IMR-90 (cell line): Measurements from ENCODE around the gene GLI1. TPM values are rescaled to one million over a fixed set of nuclear protein-coding genes. Genes with fewer than 3 reads are reported as not detected.

Experiments used
- ATAC-seq: fragments of 200-7000 bp; cut with Tn5 transposase; 2 replicates; pipeline ENCODE4 v1.9.1; 2020; ENCODE audit warnings: low read depth, mild to moderate bottlenecking, moderate library complexity
- BruUV-seq: library from RNA; stranded (reverse); fragments of 400-500 nt; replicated peaks from 2 replicates; lab custom pipeline; 2021; lab: Mats Ljungman, UMichigan
- CTCF ChIA-PET: fragments of 300-600 bp; formaldehyde crosslinking; extraction: SDS; loops from one replicate; lab custom pipeline; 2021; ENCODE audit warnings: antibody characterized with exemption; lab: Yijun Ruan, JAX
- POLR2A ChIA-PET: fragments of 300-600 bp; sonication (Branson Sonifier 250); formaldehyde crosslinking; loops from one replicate; lab custom pipeline; 2022; ENCODE audit warnings: antibody characterized with exemption; ENCODE audit not compliant: unreplicated experiment; lab: Charles Lee
- DNase-seq: peaks from one replicate; pipeline ENCODE4 v3.0.0; 2013
- H2AFZ ChIP-seq: replicated peaks from 2 replicates; pipeline ENCODE3; 2013; ENCODE audit warnings: low read length, mild to moderate bottlenecking; ENCODE audit not compliant: poor library complexity
- H2AK5ac ChIP-seq: 2 replicates; pipeline ENCODE4 v1.6.1; 2013; ENCODE audit warnings: low read depth, low read length, inconsistent platforms
- H2AK9ac ChIP-seq: replicated peaks from 2 replicates; pipeline ENCODE3; 2013; ENCODE audit warnings: mild to moderate bottlenecking, low read depth, low read length, moderate library complexity; ENCODE audit not compliant: poor library complexity
- H2BK120ac ChIP-seq: 2 replicates; pipeline ENCODE4 v1.6.1; 2013; ENCODE audit warnings: low read depth, low read length, inconsistent platforms
- H2BK15ac ChIP-seq: 3 replicates; pipeline ENCODE4 v1.6.1; 2013; ENCODE audit warnings: low read depth, low read length, inconsistent platforms
- H2BK20ac ChIP-seq: 2 replicates; pipeline ENCODE4 v1.6.1; 2013; ENCODE audit warnings: low read depth, mild to moderate bottlenecking, inconsistent platforms, low read length, moderate library complexity
- H2BK5ac ChIP-seq: 2 replicates; pipeline ENCODE4 v1.6.1; 2013; ENCODE audit warnings: mild to moderate bottlenecking, low read depth, low read length, inconsistent platforms; ENCODE audit not compliant: poor library complexity, severe bottlenecking
- H3K14ac ChIP-seq: replicated peaks from 2 replicates; pipeline ENCODE4 v1.6.1; 2013; ENCODE audit warnings: low read depth, low read length, inconsistent platforms
- H3K18ac ChIP-seq: 2 replicates; pipeline ENCODE4 v1.6.1; 2013; ENCODE audit warnings: low read depth, low read length, control low read depth
- H3K23ac ChIP-seq: 2 replicates; pipeline ENCODE4 v1.6.1; 2013; ENCODE audit warnings: low read depth, low read length, inconsistent platforms
- H3K27ac ChIP-seq: 2 replicates; pipeline ENCODE4 v1.5.1; 2013; ENCODE audit warnings: mild to moderate bottlenecking, control low read depth, low read length; ENCODE audit not compliant: insufficient read depth
- H3K27me3 ChIP-seq: 2 replicates; pipeline ENCODE4 v1.6.1; 2013; ENCODE audit warnings: low read length; ENCODE audit not compliant: control insufficient read depth, insufficient read depth
- H3K36me3 ChIP-seq: 2 replicates; pipeline ENCODE4 v1.6.1; 2013; ENCODE audit warnings: low read length, mixed read lengths; ENCODE audit not compliant: control insufficient read depth, insufficient read depth
- H3K4ac ChIP-seq: 2 replicates; pipeline ENCODE4 v1.6.1; 2013; ENCODE audit warnings: low read depth, low read length, inconsistent platforms
- H3K4me1 ChIP-seq: 2 replicates; pipeline ENCODE4 v1.6.1; 2013; ENCODE audit warnings: low read length, mixed read lengths; ENCODE audit not compliant: control insufficient read depth, insufficient read depth
- H3K4me2 ChIP-seq: 2 replicates; pipeline ENCODE4 v1.6.1; 2013; ENCODE audit warnings: low read depth, mild to moderate bottlenecking, control low read depth, low read length, moderate library complexity
- H3K4me3 ChIP-seq: 2 replicates; pipeline ENCODE4 v1.5.1; 2013; ENCODE audit warnings: low read depth, mild to moderate bottlenecking, control low read depth, low read length, moderate library complexity; ENCODE audit not compliant: insufficient read depth
- H3K56ac ChIP-seq: 2 replicates; pipeline ENCODE4 v1.6.1; 2013; ENCODE audit warnings: low read length, inconsistent platforms; ENCODE audit not compliant: insufficient read depth; ENCODE audit errors: extremely low read depth
- H3K79me1 ChIP-seq, 2 experiments: 2 replicates each; pipeline ENCODE4 v1.6.1; 2013; ENCODE audit warnings: low read length in 2 of 2, inconsistent platforms in 1 of 2, low read depth in 1 of 2
- H3K9ac ChIP-seq: 2 replicates; pipeline ENCODE4 v1.6.1; 2013; ENCODE audit warnings: low read depth, low read length, control low read depth
- H3K9me1 ChIP-seq: 2 replicates; pipeline ENCODE4 v1.6.1; 2013; ENCODE audit warnings: low read length, inconsistent platforms; ENCODE audit not compliant: insufficient read depth
- H3K9me3 ChIP-seq: 2 replicates; pipeline ENCODE4 v1.6.1; 2013; ENCODE audit warnings: low read length; ENCODE audit not compliant: control insufficient read depth, insufficient read depth
- H4K20me1 ChIP-seq: 2 replicates; pipeline ENCODE4 v1.6.1; 2013; ENCODE audit warnings: low read length, inconsistent platforms; ENCODE audit not compliant: insufficient read depth
- H4K5ac ChIP-seq: 2 replicates; pipeline ENCODE4 v1.6.1; 2013; ENCODE audit warnings: mild to moderate bottlenecking, low read depth, low read length, control low read depth
- H4K8ac ChIP-seq, 2 experiments: 2 replicates each; pipeline ENCODE4 v1.6.1; 2013; ENCODE audit warnings: low read depth in 2 of 2, low read length in 2 of 2, control low read depth in 1 of 2, inconsistent platforms in 1 of 2
- H4K91ac ChIP-seq: 2 replicates; pipeline ENCODE4 v1.6.1; 2013; ENCODE audit warnings: low read depth, low read length, inconsistent platforms; ENCODE audit not compliant: insufficient read depth
- BHLHE40 ChIP-seq: fragments of 150-350 bp; IDR thresholded peaks from 2 replicates; pipeline ENCODE4 v1.6.1; 2016; ENCODE audit warnings: mild to moderate bottlenecking, low read depth, low read length
- CHD1 ChIP-seq: IDR thresholded peaks from 2 replicates; pipeline ENCODE4 v1.6.1; 2012; ENCODE audit warnings: low read depth, low read length, improper control_type of control experiment
- FOS ChIP-seq: fragments of 150-350 bp; IDR thresholded peaks from 2 replicates; pipeline ENCODE4 v1.6.1; 2016; ENCODE audit warnings: low read depth, low read length
- MAFK ChIP-seq: IDR thresholded peaks from 2 replicates; pipeline ENCODE4 v1.6.1; 2012; ENCODE audit warnings: low read depth, low read length, improper control_type of control experiment
- MAZ ChIP-seq: IDR thresholded peaks from 2 replicates; pipeline ENCODE4 v1.6.1; 2012; ENCODE audit warnings: low read depth, mild to moderate bottlenecking, low read length, improper control_type of control experiment, moderate library complexity, borderline replicate concordance
- MXI1 ChIP-seq: IDR thresholded peaks from 2 replicates; pipeline ENCODE4 v1.6.1; 2012; ENCODE audit warnings: low read depth, mild to moderate bottlenecking, low read length, moderate library complexity, borderline replicate concordance
- NFE2L2 ChIP-seq: fragments of 150-350 bp; IDR thresholded peaks from 2 replicates; pipeline ENCODE4 v1.6.1; 2016; ENCODE audit warnings: low read depth, mild to moderate bottlenecking, low read length
- POLR2A ChIP-seq: IDR thresholded peaks from 2 replicates; pipeline ENCODE4 v1.6.1; 2012; ENCODE audit warnings: mild to moderate bottlenecking, low read depth, low read length
- RAD21 ChIP-seq: IDR thresholded peaks from 2 replicates; pipeline ENCODE4 v1.6.1; 2012; ENCODE audit warnings: low read length, improper control_type of control experiment
- RCOR1 ChIP-seq: IDR thresholded peaks from 2 replicates; pipeline ENCODE4 v1.6.1; 2012; ENCODE audit warnings: mild to moderate bottlenecking, low read length, improper control_type of control experiment; ENCODE audit not compliant: insufficient replicate concordance
- RFX5 ChIP-seq: IDR thresholded peaks from 2 replicates; pipeline ENCODE4 v1.8.0; 2012; ENCODE audit warnings: low read depth, mild to moderate bottlenecking, low read length, moderate library complexity
- SMC3 ChIP-seq: fragments of 150-350 bp; IDR thresholded peaks from 2 replicates; pipeline ENCODE4 v1.6.1; 2016; ENCODE audit warnings: low read depth, mild to moderate bottlenecking, antibody characterized with exemption, low read length, moderate library complexity
- USF2 ChIP-seq: fragments of 150-350 bp; IDR thresholded peaks from 2 replicates; pipeline ENCODE4 v1.6.1; 2017; ENCODE audit warnings: mild to moderate bottlenecking, antibody characterized with exemption, low read length, low read depth
- WGBS, 2 experiments: methylation state at CpG; one replicate each; pipeline versions ENCODE4 v1.1.5 to v1.1.7; 2013; ENCODE audit warnings: missing lambda C conversion rate in 2 of 2; ENCODE audit not compliant: insufficient read length in 1 of 2; ENCODE audit errors: extremely low coverage in 2 of 2; 5-methylcytosine and 5-hydroxymethylcytosine counted together
- dilution Hi-C: fragments of 300-500 bp; cut with HindIII; formaldehyde crosslinking; loops from one replicate; pipeline ENCODE4 v1.14.3; 2018; ENCODE audit warnings: low sequenced_read_pairs; ENCODE audit not compliant: unreplicated experiment
- in situ Hi-C: fragments of 300-500 bp; cut with MboI; formaldehyde crosslinking; loops from 3 replicates; pipeline ENCODE4 v1.14.3; 2019; ENCODE audit warnings: low sequenced_read_pairs, inconsistent platforms, mixed read lengths
- intact Hi-C: fragments of 100-400 bp; cut with micrococcal nuclease; formaldehyde crosslinking; loops from 2 replicates; pipeline ENCODE4 v1.10.0; 2022
- polyA plus RNA-seq, 3 experiments: library from polyadenylated mRNA; depleted of rRNA; stranded (reverse); fragments of >200 nt; gene quantifications; 2 replicates each; pipeline ENCODE4 v1.2.3, GENCODE V29; 2012; ENCODE audit warnings: low replicate concordance in 1 of 3
- total RNA-seq: library from RNA; depleted of rRNA; stranded (reverse); fragments of >200 nt; gene quantifications from 2 replicates; pipeline ENCODE4 v1.2.3, GENCODE V29; 2012
- TF ChIP-seq, protein P1 (sequence below): conservative IDR thresholded peaks from 2 replicates; pipeline ENCODE4 v1.5.1; 2012; ENCODE audit warnings: mild to moderate bottlenecking, low read depth, low read length, improper control_type of control experiment

GLI1 gene
- total and polyA plus RNA-seq, 2 of the 4 experiments (the other 2 are of a cell fraction), result 1.3 to 3.8 TPM

- no peak overlapping the region for H3K27ac ChIP-seq
- dilution Hi-C loops (no loop called here), in situ Hi-C loops (no loop called here), intact Hi-C loops (no loop called here)
- H3K4me3 ChIP-seq, result no peak overlapping the region
- H3K56ac ChIP-seq, result no peak overlapping the region
- no peak overlapping the region for H4K5ac ChIP-seq
- no peak overlapping the region for H3K18ac ChIP-seq
- no peaks in the 10 kb centered on the region for H3K36me3 ChIP-seq
- DNase-seq (no peak), ATAC-seq (no peak)
- no peak overlapping the region for H4K8ac ChIP-seq
- H2BK120ac ChIP-seq, result no peak overlapping the region
- no peaks in the 10 kb centered on the region for H3K4me1 ChIP-seq
- H3K4ac ChIP-seq, result no peak overlapping the region
- H2BK15ac ChIP-seq, result no peak overlapping the region
- ChIA-PET CTCF (interaction anchor here (1.0 kb wide), 1 partner anchor 8 kb away, joined by 4 read pairs; the partner anchor contains the start of gene GLI1), POLR2A (no interaction called here)
- H2BK5ac ChIP-seq, result no peak overlapping the region
- no peaks in the 10 kb centered on the region for H3K79me1 ChIP-seq
- H2AK5ac ChIP-seq, result no peak overlapping the region
- H3K9ac ChIP-seq, result no peak overlapping the region
- H2AK9ac ChIP-seq, result no peak overlapping the region
- H4K91ac ChIP-seq, result no peak overlapping the region
- 89% methylated on average over 10 of the region's 12 CpGs; no CpG with 5 or more reads in 1 of the 2 experiments for WGBS, 2 experiments
- no peak overlapping the region for H3K23ac ChIP-seq
- H3K27me3 ChIP-seq, result peaks cover 13% of the 10 kb centered on the region
- no peak overlapping the region for H3K4me2 ChIP-seq
- BruUV-seq, result no TSS peak
- peaks cover 6% of the 10 kb centered on the region; the same call in 1 of the 2 replicates for H3K9me1 ChIP-seq
- TF ChIP-seq MXI1 (no peak), SMC3 (no peak), BHLHE40 (no peak), MAFK (no peak), RFX5 (no peak), RCOR1 (no peak), FOS (no peak), USF2 (no peak), POLR2A (no peak), CHD1 (no peak), NFE2L2 (no peak), MAZ (no peak), RAD21 (no peak)
- TF ChIP-seq, protein P1, sequence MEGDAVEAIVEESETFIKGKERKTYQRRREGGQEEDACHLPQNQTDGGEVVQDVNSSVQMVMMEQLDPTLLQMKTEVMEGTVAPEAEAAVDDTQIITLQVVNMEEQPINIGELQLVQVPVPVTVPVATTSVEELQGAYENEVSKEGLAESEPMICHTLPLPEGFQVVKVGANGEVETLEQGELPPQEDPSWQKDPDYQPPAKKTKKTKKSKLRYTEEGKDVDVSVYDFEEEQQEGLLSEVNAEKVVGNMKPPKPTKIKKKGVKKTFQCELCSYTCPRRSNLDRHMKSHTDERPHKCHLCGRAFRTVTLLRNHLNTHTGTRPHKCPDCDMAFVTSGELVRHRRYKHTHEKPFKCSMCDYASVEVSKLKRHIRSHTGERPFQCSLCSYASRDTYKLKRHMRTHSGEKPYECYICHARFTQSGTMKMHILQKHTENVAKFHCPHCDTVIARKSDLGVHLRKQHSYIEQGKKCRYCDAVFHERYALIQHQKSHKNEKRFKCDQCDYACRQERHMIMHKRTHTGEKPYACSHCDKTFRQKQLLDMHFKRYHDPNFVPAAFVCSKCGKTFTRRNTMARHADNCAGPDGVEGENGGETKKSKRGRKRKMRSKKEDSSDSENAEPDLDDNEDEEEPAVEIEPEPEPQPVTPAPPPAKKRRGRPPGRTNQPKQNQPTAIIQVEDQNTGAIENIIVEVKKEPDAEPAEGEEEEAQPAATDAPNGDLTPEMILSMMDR, result no peak
- H3K14ac ChIP-seq, result no peak overlapping the region
- no peak overlapping the region for H2AFZ ChIP-seq
- no peaks in the 10 kb centered on the region for H4K20me1 ChIP-seq
- H2BK20ac ChIP-seq, result no peak overlapping the region
- no peaks in the 10 kb centered on the region; the same call in 1 of the 2 replicates for H3K9me3 ChIP-seq
Measured at GRCh38 chr12:57467212-57467874, 7.8 kb downstream of the GLI1 start.
